HepG2 (cell line): ENCODE results near the gene TAF3. TPM values are rescaled to one million over a fixed set of nuclear protein-coding genes. Genes with fewer than 3 reads are reported as not detected.

Source experiments
- AHR ChIP-seq: IDR thresholded peaks from 2 replicates; pipeline ENCODE4 v1.6.1; 2018; ENCODE audit warnings: missing genetic modification reagents, missing compliant biosample characterization
- ARID4A ChIP-seq: sonication (generic); formaldehyde crosslinking; IDR thresholded peaks from 2 replicates; pipeline ENCODE4 v1.5.0; 2020; ENCODE audit warnings: mild to moderate bottlenecking, missing genetic modification reagents, borderline replicate concordance
- CBX2 ChIP-seq, 2 experiments: fragments of 200-600 bp in 1 of 2; sonication (generic); formaldehyde crosslinking in 1 of 2; IDR thresholded peaks; 2 replicates each; pipeline versions ENCODE4 v1.7.0 to v1.8.1; 2018 to 2022; ENCODE audit warnings: low read depth in 2 of 2, low read length in 1 of 2, mild to moderate bottlenecking in 1 of 2, missing genetic modification reagents in 1 of 2
- FOSL1 ChIP-seq: sonication (generic); formaldehyde crosslinking; IDR thresholded peaks from 2 replicates; pipeline ENCODE4 v1.9.0; 2021; ENCODE audit warnings: missing genetic modification reagents, borderline replicate concordance
- FOXC1 ChIP-seq: sonication (generic); formaldehyde crosslinking; IDR thresholded peaks from 2 replicates; pipeline ENCODE4 v1.8.0; 2022; ENCODE audit warnings: mild to moderate bottlenecking, missing genetic modification reagents, borderline replicate concordance
- GMEB1 ChIP-seq: sonication (generic); formaldehyde crosslinking; IDR thresholded peaks from 2 replicates; pipeline ENCODE4 v1.5.1; 2020; ENCODE audit warnings: missing genetic modification reagents, mild to moderate bottlenecking, borderline replicate concordance
- KDM5A ChIP-seq: fragments of 200-600 bp; sonication (generic); IDR thresholded peaks from 2 replicates; pipeline ENCODE4 v1.7.0; 2018; ENCODE audit warnings: antibody characterized with exemption, mild to moderate bottlenecking, low read length, borderline replicate concordance
- MLLT10 ChIP-seq: sonication (generic); formaldehyde crosslinking; IDR thresholded peaks from 2 replicates; pipeline ENCODE4 v1.4.0; 2020; ENCODE audit warnings: missing genetic modification reagents
- ZBTB14 ChIP-seq: sonication (generic); formaldehyde crosslinking; IDR thresholded peaks from 2 replicates; pipeline ENCODE4 v1.4.0; 2020; ENCODE audit warnings: missing genetic modification reagents
- ZFP90 ChIP-seq: sonication (generic); formaldehyde crosslinking; IDR thresholded peaks from 2 replicates; pipeline ENCODE4 v1.8.0; 2022; ENCODE audit warnings: missing genetic modification reagents, mild to moderate bottlenecking, inconsistent platforms, borderline replicate concordance
- ZNF24 ChIP-seq: fragments of 450-650 bp; IDR thresholded peaks from 2 replicates; pipeline ENCODE4 v1.6.1; 2017; ENCODE audit warnings: antibody characterized with exemption, mild to moderate bottlenecking
- ZNF280D ChIP-seq: sonication (generic); formaldehyde crosslinking; IDR thresholded peaks from 2 replicates; pipeline ENCODE4 v1.5.1; 2020; ENCODE audit warnings: mild to moderate bottlenecking, missing genetic modification reagents
- ZNF292 ChIP-seq: sonication (generic); formaldehyde crosslinking; IDR thresholded peaks from 2 replicates; pipeline ENCODE4 v1.8.1; 2022; ENCODE audit warnings: mild to moderate bottlenecking, low read depth, missing genetic modification reagents, borderline replicate concordance
- ZNF558 ChIP-seq: sonication (generic); formaldehyde crosslinking; IDR thresholded peaks from 2 replicates; pipeline ENCODE4 v1.9.0; 2022; ENCODE audit warnings: mild to moderate bottlenecking, missing genetic modification reagents, borderline replicate concordance
- ZNF766 ChIP-seq: sonication (generic); formaldehyde crosslinking; IDR thresholded peaks from 2 replicates; pipeline ENCODE4 v1.5.0; 2020; ENCODE audit warnings: missing genetic modification reagents, borderline replicate concordance
- ZSCAN25 ChIP-seq: sonication (generic); formaldehyde crosslinking; IDR thresholded peaks from 2 replicates; pipeline ENCODE4 v1.8.0; 2022; ENCODE audit warnings: mild to moderate bottlenecking, missing genetic modification reagents
- ZSCAN30 ChIP-seq: sonication (generic); formaldehyde crosslinking; IDR thresholded peaks from 2 replicates; pipeline ENCODE4 v1.5.0; 2020; ENCODE audit warnings: mild to moderate bottlenecking, missing genetic modification reagents
- polyA plus RNA-seq, 8 experiments: library from polyadenylated mRNA; depleted of rRNA in 3 of 8; stranded (reverse) in 7 of 8; unstranded in 1 of 8; fragments of >200 nt; fragmentation: Illumina TruSeq in 4 of 8; extraction: Trizol in 4 of 8; gene quantifications; 2 replicates each; pipeline versions ENCODE4 v1.2.1 to v1.2.3, GENCODE V29; 2011 to 2016; ENCODE audit warnings: low read depth in 4 of 8, missing spikeins in 1 of 8, mixed read lengths in 1 of 8; ENCODE audit not compliant: insufficient read depth in 1 of 8
- total RNA-seq, 5 experiments: library from RNA; depleted of rRNA; stranded (reverse); fragments of >200 nt; fragmentation: Illumina TruSeq; extraction: Trizol; gene quantifications; 2 replicates each; pipeline ENCODE4 v1.2.3, GENCODE V29; 2016; ENCODE audit warnings: low read depth in 1 of 5

The TAF3 gene
- total and polyA plus RNA-seq, 2 of the 13 experiments (the other 11 are each of a cell fraction or from before 2014, with no cell fraction given), result 1.7 to 2.9 TPM

- TF ChIP-seq ZBTB14 (CRISPR knock-in tag) (0 out of 2 replicates have a peak, but pooled peaks have one; percentile 36), ARID4A (CRISPR knock-in tag) (peak; percentile 83), ZNF766 (CRISPR knock-in tag) (peak; percentile 52), ZNF24 (no peak), FOSL1 (CRISPR knock-in tag) (no peak), MLLT10 (no peak), FOXC1 (CRISPR knock-in tag) (no peak), CBX2 (IDR thresholded peaks at IDR 0.05; ENCODE audit: low read depth, low read length) (no peak), CBX2 (CRISPR knock-in tag; IDR thresholded peaks at IDR 0.05; ENCODE audit: low read depth) (no peak), ZNF292 (CRISPR knock-in tag) (peak; percentile 31; the same call in 1 of the 2 replicates), GMEB1 (CRISPR knock-in tag) (peak; percentile 63; the same call in 1 of the 2 replicates), ZNF280D (CRISPR knock-in tag) (peak; percentile 91), ZNF558 (no peak; the same call in 1 of the 2 replicates), AHR (CRISPR knock-in tag) (peak; percentile 74; the same call in 1 of the 2 replicates), ZSCAN25 (CRISPR knock-in tag) (no peak; the same call in 1 of the 2 replicates), KDM5A (peak; percentile 78), ZSCAN30 (no peak), ZFP90 (CRISPR knock-in tag) (peak; percentile 73; the same call in 1 of the 2 replicates)
These were observed 30.3 kb upstream of the TAF3 start, which contains the start of the genes ATP5F1C and KIN (continued) for GRCh38 chr10:7787857-7788638.
